Muscle of leg (tissue), 11 donors: Measurements from ENCODE around the gene PPP1R13B. TPM values are rescaled to one million over a fixed set of nuclear protein-coding genes. Genes with fewer than 3 reads are reported as not detected.
"Not testable (repeated sequence)": the region's sequence is repeated elsewhere in the genome, so short reads cannot be mapped to it uniquely, and the experiment has no call there.

Source experiments
- DNase-seq: peaks from one replicate; pipeline ENCODE4 v3.0.0; 2013
- H3K27ac ChIP-seq: one replicate; pipeline ENCODE4 v1.5.1; 2013; ENCODE audit warnings: mild to moderate bottlenecking, low read length, control low read depth
- H3K27me3 ChIP-seq: one replicate; pipeline ENCODE4 v1.6.1; 2013; ENCODE audit warnings: low read length; ENCODE audit not compliant: control insufficient read depth, insufficient read depth
- H3K36me3 ChIP-seq: one replicate; pipeline ENCODE4 v1.6.1; 2013; ENCODE audit warnings: low read length; ENCODE audit not compliant: control insufficient read depth, insufficient read depth
- H3K4me1 ChIP-seq: one replicate; pipeline ENCODE4 v1.6.1; 2013; ENCODE audit warnings: low read length; ENCODE audit not compliant: control insufficient read depth, insufficient read depth
- H3K4me3 ChIP-seq: one replicate; pipeline ENCODE4 v1.5.1; 2013; ENCODE audit warnings: low read length, control low read depth
- H3K9me3 ChIP-seq: replicated peaks from 2 replicates; pipeline ENCODE4 v1.6.1; 2013; ENCODE audit warnings: low read depth, low read length; ENCODE audit not compliant: control insufficient read depth
- WGBS: methylation state at CpG from one replicate; pipeline ENCODE4 v1.1.5; 2013; ENCODE audit warnings: missing lambda C conversion rate; ENCODE audit not compliant: insufficient coverage; 5-methylcytosine and 5-hydroxymethylcytosine counted together
- polyA plus RNA-seq, 8 donors: library from polyadenylated mRNA; unstranded; fragments of 120-200 nt; gene quantifications; one replicate each; pipeline versions ENCODE4 v1.2.1 to v1.2.3, GENCODE V29; 2013; ENCODE audit warnings: inconsistent platforms in 1 of 8, low replicate concordance in 1 of 8; ENCODE audit not compliant: insufficient read length in 8 of 8, insufficient read depth in 1 of 8
- total RNA-seq: library from RNA; stranded (reverse); fragments of 120-200 nt; gene quantifications from one replicate; pipeline ENCODE4 v1.2.4, GENCODE V29; 2013

The PPP1R13B gene
- total and polyA plus RNA-seq, 9 donors = 6.2 to 13.6 (median 9.1) TPM

- Histone ChIP-seq H3K27ac (no peak overlapping the region), H3K4me3 (no peak overlapping the region), H3K27me3 (no peaks in the 10 kb centered on the region), H3K4me1 (peaks cover 56% of the 10 kb centered on the region), H3K9me3 (no peaks in the 10 kb centered on the region), H3K36me3 (peaks cover 49% of the 10 kb centered on the region)
- 93% methylated on average over 20 of the region's 22 CpGs for WGBS
- no peak for DNase-seq
Observed at GRCh38 chr14:103693515-103693914, 153.9 kb downstream of the PPP1R13B start.

GRCh38 chr14:103692871-103693270 lies 154.5 kb downstream of the PPP1R13B start:
- Histone ChIP-seq H3K9me3 (no peaks in the 10 kb centered on the region), H3K27ac (no peak overlapping the region), H3K4me1 (peaks cover 50% of the 10 kb centered on the region), H3K27me3 (no peaks in the 10 kb centered on the region), H3K36me3 (peaks cover 49% of the 10 kb centered on the region), H3K4me3 (no peak overlapping the region)
- WGBS = 81% methylated on average over 10 of the region's 12 CpGs
- DNase-seq = no peak

GRCh38 chr14:103692159-103692558 lies 155.2 kb downstream of the PPP1R13B start:
- Histone ChIP-seq H3K9me3 (no peaks in the 10 kb centered on the region), H3K4me3 (no peak overlapping the region), H3K36me3 (peaks cover 52% of the 10 kb centered on the region), H3K4me1 (peaks cover 43% of the 10 kb centered on the region), H3K27ac (no peak overlapping the region), H3K27me3 (no peaks in the 10 kb centered on the region)
- 87% methylated on average over 10 of the region's 17 CpGs for WGBS
- no peak for DNase-seq

GRCh38 chr14:103691655-103692054 lies 155.7 kb downstream of the PPP1R13B start:
- Histone ChIP-seq H3K4me1 (peaks cover 38% of the 10 kb centered on the region), H3K36me3 (peaks cover 57% of the 10 kb centered on the region)
- not testable (repeated sequence) for H3K27ac ChIP-seq

GRCh38 chr14:103690332-103690731 lies 157.0 kb downstream of the PPP1R13B start:
- Histone ChIP-seq H3K4me3 (no peak overlapping the region), H3K27ac (no peak overlapping the region), H3K36me3 (peaks cover 67% of the 10 kb centered on the region), H3K9me3 (no peaks in the 10 kb centered on the region), H3K4me1 (peaks cover 28% of the 10 kb centered on the region), H3K27me3 (no peaks in the 10 kb centered on the region)
- DNase-seq = no peak
- WGBS = 84% methylated on average over 7 of the region's 8 CpGs

More at GRCh38 chr14:103691655-103692054, 155.7 kb downstream of the PPP1R13B start:
- not testable (repeated sequence) for H3K9me3 ChIP-seq, H3K4me3 ChIP-seq, DNase-seq, H3K27me3 ChIP-seq
- 86% methylated on average over 4 of the region's 5 CpGs for WGBS

GRCh38 chr14:103688906-103689902 lies 158.2 kb downstream of the PPP1R13B start:
- Histone ChIP-seq H3K27me3 (no peaks in the 10 kb centered on the region), H3K9me3 (no peaks in the 10 kb centered on the region), H3K4me1 (peaks cover 32% of the 10 kb centered on the region), H3K4me3 (no peak overlapping the region), H3K27ac (no peak overlapping the region), H3K36me3 (peaks cover 67% of the 10 kb centered on the region)
- DNase-seq = no peak
- 75% methylated on average over 12 of the region's 16 CpGs for WGBS

GRCh38 chr14:103688441-103688840 lies 158.9 kb downstream of the PPP1R13B start:
- no peaks in the 10 kb centered on the region for H3K9me3 ChIP-seq
- WGBS = 93% methylated on average over 2 of the region's 5 CpGs
- H3K4me1 ChIP-seq = peaks cover 36% of the 10 kb centered on the region
- H3K4me3 ChIP-seq = no peak overlapping the region
- no peak overlapping the region for H3K27ac ChIP-seq
- no peaks in the 10 kb centered on the region for H3K27me3 ChIP-seq
- peaks cover 63% of the 10 kb centered on the region for H3K36me3 ChIP-seq
- DNase-seq = no peak

- DNase-seq = no peak
- WGBS = 90% methylated on average over 2 of the region's 4 CpGs
Observed at GRCh38 chr14:103687712-103688111, 159.7 kb downstream of the PPP1R13B start.

GRCh38 chr14:103686831-103687485 lies 160.4 kb downstream of the PPP1R13B start:
- no peak overlapping the region for H3K4me3 ChIP-seq
- 92% methylated on average over 10 of the region's 19 CpGs for WGBS
- no peak for DNase-seq
- H3K36me3 ChIP-seq = peaks cover 58% of the 10 kb centered on the region
- H3K27ac ChIP-seq = no peak overlapping the region
- H3K4me1 ChIP-seq = peaks cover 25% of the 10 kb centered on the region
- no peaks in the 10 kb centered on the region for H3K9me3 ChIP-seq
- H3K27me3 ChIP-seq = no peaks in the 10 kb centered on the region

More at GRCh38 chr14:103687712-103688111, 159.7 kb downstream of the PPP1R13B start:
- Histone ChIP-seq H3K4me3 (no peak overlapping the region), H3K9me3 (no peaks in the 10 kb centered on the region), H3K4me1 (peaks cover 29% of the 10 kb centered on the region), H3K27me3 (no peaks in the 10 kb centered on the region), H3K27ac (no peak overlapping the region), H3K36me3 (peaks cover 63% of the 10 kb centered on the region)
